GM19467 (cell line): ENCODE data around the gene CKS2.

Experiments used
- ATAC-seq: cut with Tn5 transposase; IDR thresholded peaks from one replicate; pipeline ENCODE4 v1.9.1; 2021; ENCODE audit warnings: mild to moderate bottlenecking, moderate library complexity; ENCODE audit not compliant: unreplicated experiment

The CKS2 gene

GRCh38 chr9:89346696-89347095, 35.7 kb downstream of the CKS2 start:
- no peak for ATAC-seq

DNA sequence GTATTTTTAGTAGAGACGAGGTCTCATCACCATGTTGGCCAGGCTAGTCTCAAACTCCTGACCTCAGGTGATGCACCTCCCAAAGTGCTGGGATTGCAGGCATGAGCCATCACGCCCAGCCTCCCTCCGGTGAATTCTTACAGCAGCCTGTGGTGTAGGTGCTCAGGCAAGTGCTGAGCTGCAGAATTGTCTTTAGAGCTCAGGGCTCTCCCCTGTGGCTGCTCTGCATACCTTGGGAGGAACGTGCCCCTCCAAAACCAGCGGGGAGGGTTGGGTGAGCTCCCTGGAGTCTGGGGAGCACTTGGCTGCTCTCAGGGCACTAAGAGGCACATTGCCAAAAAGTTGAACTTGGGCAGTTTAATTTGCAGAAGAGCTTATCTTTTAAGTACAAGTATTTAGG, 36.7 kb downstream of the CKS2 start:
- no peak for ATAC-seq

GRCh38 chr9:89349607-89350006, 38.6 kb downstream of the CKS2 start:
- no peak for ATAC-seq

DNA sequence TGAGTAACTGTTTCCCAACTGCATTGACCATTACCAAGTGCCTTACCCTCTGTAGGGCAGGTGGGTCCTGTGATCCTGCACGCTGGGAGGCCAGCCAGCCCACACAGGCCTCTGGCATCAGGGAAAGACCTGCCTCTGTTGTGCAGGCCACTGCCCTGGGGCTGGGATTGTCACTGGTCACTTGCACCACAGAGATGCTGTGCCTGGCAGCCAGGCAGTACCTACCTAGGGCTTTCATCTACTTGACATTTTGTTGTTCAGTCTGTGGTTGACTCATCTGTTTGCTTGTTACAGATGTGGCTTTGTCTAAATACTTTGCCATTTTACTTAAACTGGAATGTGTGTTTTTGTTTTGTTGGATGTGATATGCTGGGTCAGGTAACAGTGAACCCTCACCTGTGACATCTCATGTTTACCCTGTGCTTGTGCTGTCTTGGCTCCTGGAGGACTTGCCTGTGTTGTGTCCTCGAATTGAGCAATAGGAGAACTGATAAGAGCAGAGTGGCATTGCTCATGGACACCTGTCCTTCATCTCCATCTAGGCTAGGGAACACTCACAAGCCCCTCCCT, 40.1 kb downstream of the CKS2 start:
- no peak for ATAC-seq

- ATAC-seq: no peak
Observed at GRCh38 chr9:89351584-89352300, 40.7 kb downstream of the CKS2 start.

GRCh38 chr9:89352451-89352850, 41.5 kb downstream of the CKS2 start:
- ATAC-seq: no peak

DNA sequence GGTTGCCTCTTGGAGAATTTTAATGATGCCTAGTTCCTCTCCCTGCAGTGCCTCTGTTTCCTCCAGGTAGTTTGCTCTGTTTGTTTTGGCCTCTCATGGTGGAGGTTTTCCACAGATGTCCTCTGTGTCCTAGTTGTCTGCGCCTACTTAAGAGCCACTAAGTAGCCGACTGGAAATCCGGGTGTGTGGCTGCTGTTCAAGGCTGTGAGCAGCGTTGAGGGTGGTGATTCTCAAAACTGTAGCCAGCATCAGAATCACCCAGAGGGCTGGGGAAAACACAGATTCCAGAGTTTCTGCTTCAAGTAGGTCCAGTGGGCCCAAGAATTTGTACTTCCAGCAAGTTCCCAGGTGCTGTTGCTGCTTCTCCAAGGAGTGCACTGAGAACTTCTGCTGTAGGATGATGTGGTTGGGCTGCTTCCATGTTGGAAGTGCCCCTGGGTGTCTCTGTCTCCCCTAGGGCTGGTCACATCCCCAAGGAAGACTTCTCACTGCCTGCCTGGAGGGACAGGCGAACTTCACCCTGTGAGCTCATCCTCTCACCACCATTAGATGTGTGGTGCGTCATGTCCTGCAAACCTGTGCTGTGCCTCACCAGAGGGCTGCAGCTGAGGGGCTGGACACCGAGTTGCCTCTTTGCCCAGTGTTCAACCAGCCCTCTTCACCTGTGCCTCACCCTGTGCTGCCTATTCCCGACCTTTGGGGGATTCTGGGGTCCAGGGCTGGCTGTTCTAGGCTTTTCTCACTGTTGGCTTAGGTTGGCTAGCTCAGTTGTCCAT, 42.1 kb downstream of the CKS2 start:
- ATAC-seq: no peak

GRCh38 chr9:89353989-89354388, 43.0 kb downstream of the CKS2 start:
- no peak for ATAC-seq

GRCh38 chr9:89354471-89354870, 43.5 kb downstream of the CKS2 start:
- ATAC-seq: no peak

- ATAC-seq: no peak
Observed at GRCh38 chr9:89356782-89357181, 45.8 kb downstream of the CKS2 start.

DNA sequence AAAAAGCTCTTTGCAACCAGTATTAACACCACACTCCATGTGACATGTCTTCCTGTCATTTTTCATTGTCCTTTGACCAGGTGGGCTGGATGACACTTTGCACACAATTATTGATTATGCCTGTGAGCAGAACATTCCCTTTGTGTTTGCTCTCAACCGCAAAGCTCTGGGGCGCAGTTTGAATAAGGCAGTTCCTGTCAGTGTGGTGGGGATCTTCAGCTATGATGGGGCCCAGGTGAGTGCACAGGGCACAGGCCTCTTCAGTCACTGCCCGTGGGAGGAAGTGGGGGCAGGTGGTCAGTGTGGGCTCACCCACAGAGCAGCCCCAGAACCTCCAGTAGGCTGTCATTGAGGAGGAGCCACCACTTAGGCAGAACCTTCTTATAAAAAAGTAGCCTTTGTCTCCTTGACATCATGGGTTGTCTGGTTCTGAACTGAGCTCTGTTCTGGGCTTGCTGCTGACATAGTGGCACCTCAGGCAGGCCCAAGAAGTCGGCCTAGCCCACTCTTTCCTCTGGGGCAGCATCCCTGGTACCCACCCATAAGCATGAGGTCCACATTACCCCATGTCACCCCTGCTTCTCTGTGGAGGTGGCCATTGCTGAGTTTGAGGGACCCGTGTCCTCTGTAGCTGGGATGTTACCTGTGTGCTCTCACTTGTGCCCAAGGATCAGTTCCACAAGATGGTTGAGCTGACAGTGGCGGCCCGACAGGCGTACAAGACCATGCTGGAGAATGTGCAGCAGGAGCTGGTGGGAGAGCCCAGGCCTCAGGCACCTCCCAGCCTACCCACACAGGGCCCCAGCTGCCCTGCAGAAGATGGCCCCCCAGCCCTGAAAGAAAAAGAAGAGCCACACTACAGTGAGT, 46.6 kb downstream of the CKS2 start:
- no peak for ATAC-seq

DNA sequence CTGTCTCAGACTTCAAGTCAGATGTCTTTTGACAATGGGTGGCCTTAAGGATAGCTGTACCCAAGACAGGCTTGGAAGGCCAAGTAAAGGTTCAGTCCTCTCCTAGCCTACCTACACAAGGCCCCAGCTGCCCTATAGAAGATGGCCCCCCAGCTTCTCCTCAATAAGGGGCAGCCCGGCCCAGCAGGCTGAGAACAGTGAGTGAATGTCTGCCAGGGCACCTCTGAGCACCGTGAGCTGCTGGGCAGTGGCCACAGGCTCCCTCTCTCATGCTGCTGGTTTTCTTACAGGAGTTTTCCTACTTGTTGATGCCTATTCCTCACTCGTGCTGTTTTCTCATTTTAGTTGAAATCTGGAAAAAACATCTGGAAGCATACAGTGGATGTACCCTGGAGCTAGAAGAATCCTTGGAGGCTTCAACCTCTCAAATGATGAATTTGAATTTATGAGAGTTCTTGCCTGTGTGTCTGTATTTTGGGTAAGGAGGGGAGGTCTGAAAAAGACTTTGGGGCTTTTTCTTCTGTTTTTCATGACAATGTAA, 47.5 kb downstream of the CKS2 start:
- no peak for ATAC-seq

DNA sequence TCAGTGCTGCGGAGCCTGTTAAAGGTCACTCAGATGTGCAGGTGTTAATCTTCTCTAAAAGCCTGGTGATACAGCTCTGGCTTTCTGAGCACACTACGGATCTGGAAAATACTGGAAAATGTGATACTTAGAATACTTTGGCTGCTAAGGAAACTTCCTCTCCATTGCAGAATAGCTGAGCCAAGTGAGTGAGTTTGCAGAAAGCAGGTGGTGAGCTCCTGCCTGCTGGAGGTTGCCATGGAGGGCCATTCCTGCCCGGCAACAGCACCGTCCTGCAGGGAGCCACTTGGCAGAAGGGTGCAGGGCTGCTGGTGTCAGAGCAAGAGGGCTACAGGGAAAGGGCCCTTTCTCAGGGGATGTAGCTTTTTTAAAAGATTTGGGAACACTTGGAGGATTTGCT, 48.0 kb downstream of the CKS2 start:
- ATAC-seq: no peak

DNA sequence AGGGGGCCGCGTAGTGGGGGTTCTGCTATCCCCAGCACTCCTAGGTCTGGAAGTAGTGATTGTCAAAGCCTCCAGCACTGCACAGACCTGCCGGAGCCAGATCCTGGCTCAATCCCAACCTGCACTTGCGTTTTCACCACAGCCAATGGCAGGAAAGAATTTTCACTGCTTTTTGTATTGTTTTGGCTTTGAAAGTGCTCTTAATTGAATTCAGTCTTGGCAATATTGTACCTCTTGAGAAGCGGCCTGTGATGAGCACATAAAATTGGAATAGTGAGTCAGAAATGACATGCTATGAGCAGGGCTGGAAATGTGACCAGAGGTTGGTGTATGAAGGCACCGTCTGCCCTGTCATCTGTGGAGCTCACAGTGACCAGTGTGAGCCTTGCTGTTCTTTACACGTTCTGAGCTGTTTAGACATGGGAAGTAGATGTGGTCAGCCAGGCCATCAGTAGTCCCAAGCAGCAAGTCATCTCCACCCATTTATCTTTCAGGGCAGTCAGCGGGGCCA, 48.8 kb downstream of the CKS2 start:
- ATAC-seq: no peak

GRCh38 chr9:89360465-89360864, 49.5 kb downstream of the CKS2 start:
- no peak for ATAC-seq

DNA sequence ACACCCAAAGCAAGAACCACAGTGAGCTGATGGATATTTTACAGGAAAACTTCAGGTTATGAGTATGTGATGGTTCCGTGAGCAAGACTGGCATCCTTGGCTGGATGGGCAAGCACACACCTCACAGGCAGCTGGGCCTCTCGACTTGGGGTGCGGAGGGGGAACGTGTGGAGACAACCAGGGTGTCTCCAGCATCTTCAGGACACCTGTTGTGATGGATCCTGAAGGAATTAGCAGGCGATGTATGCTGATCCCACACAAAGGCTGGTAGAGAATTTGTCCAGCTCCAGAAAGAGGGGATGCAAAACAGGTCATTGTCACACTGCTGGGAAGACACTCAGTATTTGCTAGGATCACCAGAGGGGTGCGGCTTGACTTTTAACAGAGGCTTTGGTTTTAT, 50.0 kb downstream of the CKS2 start:
- ATAC-seq: no peak

- ATAC-seq: no peak
Observed at GRCh38 chr9:89361816-89362646, 51.0 kb downstream of the CKS2 start.

- ATAC-seq: no peak
Observed at GRCh38 chr9:89362647-89363310, 51.8 kb downstream of the CKS2 start.

DNA sequence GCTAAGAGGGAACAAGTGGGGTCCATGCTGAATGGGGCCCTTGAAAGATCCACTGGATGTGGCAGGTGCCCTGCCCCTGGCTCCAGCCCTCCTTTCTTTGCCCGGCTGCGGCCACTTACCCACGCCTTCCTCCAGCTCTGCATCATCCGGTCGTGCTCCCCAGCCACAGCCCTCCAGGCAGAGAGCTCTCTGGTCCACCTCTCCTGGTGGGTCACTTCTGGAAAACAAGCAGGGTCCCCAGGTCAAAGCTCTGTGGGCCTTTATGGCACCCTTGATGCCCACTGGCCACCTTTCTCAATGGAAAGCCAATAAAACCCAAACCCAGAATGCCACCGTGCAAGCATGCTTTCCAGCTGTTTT, 52.3 kb downstream of the CKS2 start:
- ATAC-seq: no peak
